Small intestine (tissue), 7 donors: ENCODE results near the gene CLDN1. TPM values are rescaled to one million over a fixed set of nuclear protein-coding genes. Genes with fewer than 3 reads are reported as not detected.

Source experiments
- DNase-seq, 2 donors: peaks; one replicate each; pipeline versions ENCODE4 v3.0.0 to v3.0.0-alpha.2; 2013
- FAIRE-seq: peaks from 2 replicates; lab custom pipeline; 2012; peaks lifted over from hg19 to GRCh38; lab: Jason Lieb, UNC
- H3K27ac ChIP-seq, 3 donors: one replicate each; pipeline ENCODE4 v1.5.1; 2013; ENCODE audit warnings: low read length in 2 of 3, mild to moderate bottlenecking in 2 of 3, control low read depth in 1 of 3, inconsistent platforms in 1 of 3, low read depth in 1 of 3, moderate library complexity in 1 of 3
- H3K27me3 ChIP-seq, 3 donors: one replicate each; pipeline ENCODE4 v1.6.1; 2013; ENCODE audit warnings: low read length in 3 of 3, inconsistent platforms in 1 of 3; ENCODE audit not compliant: control insufficient read depth in 3 of 3, insufficient read depth in 3 of 3
- H3K36me3 ChIP-seq, 3 donors: one replicate each; pipeline ENCODE4 v1.6.1; 2013; ENCODE audit warnings: low read length in 3 of 3, inconsistent platforms in 1 of 3, low read depth in 1 of 3, mild to moderate bottlenecking in 1 of 3, moderate library complexity in 1 of 3; ENCODE audit not compliant: control insufficient read depth in 3 of 3, insufficient read depth in 2 of 3
- H3K4me1 ChIP-seq, 3 donors: one replicate each; pipeline ENCODE4 v1.6.1; 2013; ENCODE audit warnings: low read length in 2 of 3, inconsistent platforms in 1 of 3, low read depth in 1 of 3, mild to moderate bottlenecking in 1 of 3, moderate library complexity in 1 of 3; ENCODE audit not compliant: control insufficient read depth in 3 of 3, insufficient read depth in 2 of 3
- H3K4me3 ChIP-seq, 3 donors: one replicate each; pipeline ENCODE4 v1.5.1; 2013; ENCODE audit warnings: low read length in 3 of 3, control low read depth in 1 of 3, inconsistent platforms in 1 of 3, low read depth in 1 of 3, mild to moderate bottlenecking in 1 of 3, moderate library complexity in 1 of 3
- H3K9me3 ChIP-seq, 2 donors: one replicate each; pipeline ENCODE4 v1.6.1; 2013; ENCODE audit warnings: low read depth in 1 of 2, low read length in 1 of 2; ENCODE audit not compliant: control insufficient read depth in 2 of 2, insufficient read depth in 1 of 2
- WGBS, 3 donors: extraction: QIAGEN DNeasy Blood & Tissue Kit; methylation state at CpG; one replicate each; pipeline ENCODE4 v1.1.7; 2013; 5-methylcytosine and 5-hydroxymethylcytosine counted together
- polyA plus RNA-seq, 4 donors: library from polyadenylated mRNA; stranded (reverse) in 3 of 4; unstranded in 1 of 4; fragments of 200-250 nt in 3 of 4; fragments of 120-200 nt in 1 of 4; gene quantifications; one replicate each; pipeline versions ENCODE4 v1.2.1 to v1.2.3, GENCODE V29; 2013
- donor health status: healthy with polysubstance abuse.
- donor health status: control.
- donor health status: control.
- donor health status: Bipolar disorder and iron deficiency.
- donor health status: healthy.

CLDN1 gene
- polyA plus RNA-seq, 4 donors = 0.45 to 16.0 (median 1.3) TPM; not detected in 1

DNA sequence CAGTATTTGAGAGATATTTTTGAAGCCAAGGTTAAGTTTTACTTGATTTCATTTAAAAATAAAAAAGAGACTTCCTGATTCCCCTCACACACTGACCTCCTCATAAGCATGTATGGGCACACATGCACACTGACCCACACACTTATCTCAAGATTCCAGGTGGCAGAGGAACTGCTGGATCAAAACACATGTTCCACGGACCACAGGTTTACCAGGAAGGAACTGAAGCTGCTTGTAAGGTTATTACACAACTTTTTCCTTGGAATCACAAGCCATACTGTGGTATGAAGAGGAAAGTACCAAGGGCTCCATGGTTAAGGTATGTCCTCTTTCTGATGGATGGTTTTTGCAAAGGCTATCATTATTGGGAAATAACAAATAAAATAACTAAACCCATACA is 7.5 kb downstream of the CLDN1 start:
- Histone ChIP-seq H3K9me3 (no peaks in the 10 kb centered on the region), H3K4me3 (no peak overlapping the region), H3K4me1 (no peaks in the 10 kb centered on the region), H3K27ac (no peak overlapping the region), H3K36me3 (no peaks in the 10 kb centered on the region), H3K27me3 (no peaks in the 10 kb centered on the region)
- 31 to 50% (median 42%) methylated on average over 1 of the region's 1 CpG for WGBS, 3 donors
- DNase-seq (no peak), FAIRE-seq (no peak)

- DNase-seq = no peak
- Histone ChIP-seq H3K9me3 (no peaks in the 10 kb centered on the region), H3K4me1 (peaks cover 0 to 10% (median 0%) of the 10 kb centered on the region in 3 donors), H3K36me3 (peaks cover 0 to 3% (median 0%) of the 10 kb centered on the region in 3 donors), H3K27me3 (no peaks in the 10 kb centered on the region), H3K4me3 (no peak overlapping the region), H3K27ac (no peak overlapping the region)
- WGBS, 3 donors = 70 to 83% (median 76%) methylated on average over 3 of the region's 3 CpGs
- no peak for FAIRE-seq
Measured at GRCh38 chr3:190309414-190309813, 12.8 kb downstream of the CLDN1 start.

GRCh38 chr3:190308154-190308553 is 14.1 kb downstream of the CLDN1 start:
- peaks cover 0 to 10% (median 0%) of the 10 kb centered on the region in 3 donors for H3K4me1 ChIP-seq
- no peak overlapping the region for H3K27ac ChIP-seq
- 78 to 89% (median 86%) methylated on average over 5 of the region's 5 CpGs for WGBS, 3 donors
- no peak overlapping the region for H3K4me3 ChIP-seq
- H3K36me3 ChIP-seq = peaks cover 0 to 3% (median 0%) of the 10 kb centered on the region in 3 donors
- H3K27me3 ChIP-seq = no peaks in the 10 kb centered on the region
- FAIRE-seq = no peak
- no peak for DNase-seq
- H3K9me3 ChIP-seq = no peaks in the 10 kb centered on the region

GRCh38 chr3:190307164-190307545 is 15.1 kb downstream of the CLDN1 start:
- DNase-seq (peak; percentile 70), FAIRE-seq (no peak)
- no peak overlapping the region for H3K4me3 ChIP-seq
- peaks cover 0 to 10% (median 0%) of the 10 kb centered on the region in 3 donors for H3K4me1 ChIP-seq
- no peaks in the 10 kb centered on the region for H3K27me3 ChIP-seq
- no peaks in the 10 kb centered on the region for H3K9me3 ChIP-seq
- peak overlapping the region in 1 of 3 donors; percentile 67 for H3K27ac ChIP-seq
- peaks cover 0 to 3% (median 0%) of the 10 kb centered on the region in 3 donors for H3K36me3 ChIP-seq
- 13 to 48% (median 38%) methylated on average over 1 of the region's 1 CpG for WGBS, 3 donors

DNA sequence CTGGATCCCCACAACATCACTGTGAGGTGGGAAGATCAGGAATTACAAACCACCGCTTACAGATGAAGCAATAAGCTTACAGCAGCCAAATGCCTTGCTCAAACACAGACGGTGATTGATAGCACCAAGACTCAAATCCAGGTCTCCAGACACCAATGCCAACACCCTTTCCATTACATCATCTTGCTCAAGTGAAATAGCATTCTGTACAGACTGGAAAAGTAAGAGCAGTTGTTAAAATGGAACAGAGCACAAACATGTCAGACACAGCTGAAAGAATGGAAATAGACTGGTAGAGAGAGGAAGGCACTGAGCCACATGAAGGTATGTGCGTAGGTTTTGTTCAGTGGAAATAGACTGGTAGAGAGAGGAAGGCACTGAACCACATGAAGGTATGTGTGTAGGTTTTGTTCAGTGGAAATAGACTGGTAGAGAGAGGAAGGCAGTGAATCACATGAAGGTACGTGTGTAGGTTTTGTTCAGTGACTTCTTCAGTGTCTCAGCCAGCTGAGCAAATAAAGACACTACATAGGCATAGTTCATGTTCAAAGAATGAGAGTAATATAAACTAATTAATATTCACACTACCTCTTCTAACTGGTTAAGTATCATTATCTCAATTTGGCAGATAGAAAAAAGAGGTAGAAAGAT is 15.6 kb downstream of the CLDN1 start:
- Histone ChIP-seq H3K36me3 (peaks cover 0 to 3% (median 0%) of the 10 kb centered on the region in 3 donors), H3K27me3 (no peaks in the 10 kb centered on the region), H3K4me1 (peaks cover 0 to 10% (median 0%) of the 10 kb centered on the region in 3 donors), H3K4me3 (no peak overlapping the region), H3K9me3 (no peaks in the 10 kb centered on the region), H3K27ac (peak overlapping the region in 1 of 3 donors; percentile 67)
- peak; percentile 33 to 50 for DNase-seq
- no peak for FAIRE-seq
- 12 to 47% (median 22%) methylated on average over 4 of the region's 4 CpGs for WGBS, 3 donors

GRCh38 chr3:190306026-190306425 is 16.2 kb downstream of the CLDN1 start:
- Histone ChIP-seq H3K9me3 (no peaks in the 10 kb centered on the region), H3K4me3 (no peak overlapping the region), H3K27ac (peak overlapping the region in 1 of 3 donors; percentile 67), H3K36me3 (peaks cover 0 to 3% (median 0%) of the 10 kb centered on the region in 3 donors), H3K4me1 (peaks cover 0 to 10% (median 0%) of the 10 kb centered on the region in 3 donors), H3K27me3 (no peaks in the 10 kb centered on the region)
- DNase-seq (no peak), FAIRE-seq (no peak)
- WGBS, 3 donors = 66 to 78% (median 71%) methylated on average over 3 of the region's 3 CpGs

- Histone ChIP-seq H3K4me1 (peaks cover 0 to 10% (median 0%) of the 10 kb centered on the region in 3 donors), H3K4me3 (no peak overlapping the region), H3K9me3 (no peaks in the 10 kb centered on the region), H3K27me3 (no peaks in the 10 kb centered on the region), H3K27ac (no peak overlapping the region), H3K36me3 (peaks cover 0 to 3% (median 0%) of the 10 kb centered on the region in 3 donors)
- FAIRE-seq (no peak), DNase-seq (no peak)
Measured at GRCh38 chr3:190305406-190305805, 16.8 kb downstream of the CLDN1 start.

- H3K27ac ChIP-seq = no peak overlapping the region
- no peak for FAIRE-seq
Measured at GRCh38 chr3:190303884-190304283, 18.4 kb downstream of the CLDN1 start.

More at GRCh38 chr3:190303884-190304283, 18.4 kb downstream of the CLDN1 start:
- no peaks in the 10 kb centered on the region for H3K27me3 ChIP-seq
- no peaks in the 10 kb centered on the region for H3K9me3 ChIP-seq
- peaks cover 0 to 3% (median 0%) of the 10 kb centered on the region in 3 donors for H3K36me3 ChIP-seq
- 71 to 82% (median 76%) methylated on average over 1 of the region's 1 CpG for WGBS, 3 donors
- peaks cover 0 to 10% (median 0%) of the 10 kb centered on the region in 3 donors for H3K4me1 ChIP-seq
- DNase-seq = no peak
- no peak overlapping the region for H3K4me3 ChIP-seq
